ENCODE data around the gene LUC7L2.
"Not testable (repeated sequence)": the region's sequence is repeated elsewhere in the genome, so short reads cannot be mapped to it uniquely, and the experiment has no call there.

The LUC7L2 gene

GRCh38 chr7:139450851-139451250 is 91.2 kb downstream of the LUC7L2 start:
- DNase-seq (ENCODE audit: low spot score) = no peak

GRCh38 chr7:139451638-139452037 is 91.9 kb downstream of the LUC7L2 start:
- DNase-seq (ENCODE audit: low spot score) = no peak

DNA sequence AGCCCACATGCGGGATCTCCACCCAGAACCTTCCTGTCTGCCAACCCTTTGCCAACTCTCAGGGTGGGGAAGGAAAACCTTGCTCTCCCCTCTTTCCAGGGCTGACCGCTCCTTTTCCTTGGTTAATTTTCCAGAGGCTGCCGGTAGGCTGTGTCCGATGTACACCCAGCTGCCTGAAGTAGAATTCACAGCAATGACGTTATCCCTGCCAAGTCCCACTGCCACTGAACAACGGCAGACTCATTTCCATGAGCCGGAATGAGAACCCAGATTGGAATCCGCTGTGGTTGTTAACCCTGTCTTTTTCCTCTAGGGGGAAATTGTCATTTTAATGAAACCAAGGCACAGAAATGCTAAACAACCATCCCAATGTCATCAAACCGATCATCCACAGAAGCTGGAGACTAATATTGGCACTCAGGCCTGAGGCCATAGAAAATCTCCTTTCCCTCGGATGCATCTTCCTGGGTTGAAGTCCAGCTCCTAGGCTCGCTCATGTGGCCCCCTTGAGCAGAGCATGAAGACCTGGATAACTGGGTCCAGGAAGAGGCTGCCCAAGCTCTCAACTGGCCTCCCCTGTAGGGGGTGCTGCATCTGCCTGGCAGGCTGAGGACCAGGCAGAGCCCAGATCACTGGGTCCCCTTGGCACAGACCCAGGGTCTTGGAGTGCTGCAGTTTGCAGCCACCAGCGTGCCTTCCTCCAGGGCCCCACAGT is 93.4 kb downstream of the LUC7L2 start:
- no peak for DNase-seq (ENCODE audit: low spot score)

DNA sequence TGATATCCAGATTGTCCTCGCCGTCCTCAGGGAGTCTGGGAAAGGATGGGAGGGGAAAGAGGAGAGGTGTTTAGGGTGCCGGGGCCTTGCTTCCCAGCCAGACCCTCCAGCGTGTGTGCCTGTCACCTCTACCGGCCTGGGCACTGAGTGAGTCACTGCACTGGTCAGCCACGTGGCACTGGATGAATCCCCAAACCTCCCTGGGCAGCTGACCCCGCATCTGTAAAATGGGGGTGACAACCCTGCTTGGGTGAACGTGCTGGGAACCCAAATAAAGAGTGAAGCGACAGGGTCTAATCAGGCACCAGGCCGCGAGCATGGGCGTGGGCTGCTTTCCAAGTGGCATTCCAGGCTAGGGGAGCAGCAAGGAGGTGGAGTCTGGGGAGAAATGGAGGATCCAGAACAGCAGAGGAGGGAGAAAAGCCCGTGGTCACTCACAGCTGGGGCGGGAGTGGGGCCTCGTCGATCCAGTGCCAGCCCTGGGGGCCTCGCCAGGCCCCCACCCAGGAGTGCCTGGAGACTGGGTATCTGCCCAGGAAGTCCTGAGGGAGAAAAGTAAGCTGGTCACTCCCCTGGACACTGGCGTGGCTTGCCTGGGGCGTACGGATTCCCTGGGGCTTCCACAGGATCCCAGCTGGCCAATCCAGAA is 94.1 kb downstream of the LUC7L2 start:
- DNase-seq (ENCODE audit: low spot score) = no peak

- no peak for DNase-seq (ENCODE audit: low spot score)
Observed at GRCh38 chr7:139455789-139456188, 96.1 kb downstream of the LUC7L2 start.

GRCh38 chr7:139456511-139456910 is 96.8 kb downstream of the LUC7L2 start:
- DNase-seq (ENCODE audit: low spot score) = no peak

GRCh38 chr7:139457153-139457946 is 97.7 kb downstream of the LUC7L2 start:
- DNase-seq (ENCODE audit: low spot score) = no peak

DNA sequence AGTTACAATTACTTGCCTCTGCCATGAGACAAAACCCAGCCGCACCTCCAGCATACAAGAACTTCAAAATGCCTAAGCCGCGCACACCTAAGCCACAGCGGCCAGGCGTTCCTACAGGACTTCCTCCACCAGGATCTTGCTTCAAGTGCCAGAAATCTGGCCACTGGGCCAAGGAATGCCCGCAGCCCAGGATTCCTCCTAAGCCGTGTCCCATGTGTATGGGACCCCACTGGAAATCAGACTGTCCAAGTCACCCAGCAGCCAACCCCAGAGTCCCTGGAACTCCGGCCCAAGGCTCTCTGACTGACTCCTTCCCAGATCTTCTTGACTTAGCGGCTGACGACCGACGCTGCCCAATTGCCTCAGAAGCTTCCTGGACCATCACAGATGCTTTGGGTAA is 103.7 kb downstream of the LUC7L2 start:
- not testable (repeated sequence) for DNase-seq (ENCODE audit: low spot score)

- DNase-seq (ENCODE audit: low spot score) = not testable (repeated sequence)
Observed at GRCh38 chr7:139464511-139464910, 104.8 kb downstream of the LUC7L2 start.

DNA sequence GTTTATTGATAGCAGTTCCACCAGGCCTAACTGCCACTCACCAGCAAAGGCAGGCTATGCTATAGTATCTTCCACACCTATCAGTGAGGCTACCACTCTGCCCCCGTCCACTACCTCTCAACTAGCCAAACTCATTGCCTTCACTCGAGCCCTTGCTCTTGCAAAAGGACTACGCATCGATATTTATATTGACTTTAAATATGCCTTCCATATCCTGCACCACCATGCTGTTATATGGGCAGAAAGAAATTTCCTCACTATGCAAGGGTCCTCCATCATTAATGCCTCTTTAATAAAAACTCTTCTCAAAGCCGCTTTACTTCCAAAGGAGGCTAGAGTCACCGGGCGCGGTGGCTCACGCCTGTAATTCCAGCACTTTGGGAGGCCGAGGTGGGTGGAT is 105.4 kb downstream of the LUC7L2 start:
- not testable (repeated sequence) for DNase-seq (ENCODE audit: low spot score)

DNA sequence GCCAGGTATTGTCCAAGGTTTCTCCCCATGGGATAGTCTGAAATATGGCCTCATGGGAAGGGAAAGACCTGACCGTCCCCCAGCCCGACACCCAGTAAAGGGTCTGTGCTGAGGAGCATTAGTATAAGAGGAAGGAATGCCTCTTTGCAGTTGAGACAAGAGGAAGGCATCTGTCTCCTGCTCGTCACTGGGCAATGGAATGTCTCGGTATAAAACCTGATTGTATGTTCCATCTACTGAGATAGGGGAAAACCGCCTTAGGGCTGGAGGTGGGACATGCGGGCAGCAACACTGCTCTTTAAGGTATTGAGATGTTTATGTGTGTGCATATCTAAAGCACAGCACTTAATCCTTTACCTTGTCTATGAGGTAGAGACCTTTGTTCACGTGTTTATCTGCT is 108.0 kb downstream of the LUC7L2 start:
- not testable (repeated sequence) for DNase-seq (ENCODE audit: low spot score)

- DNase-seq (ENCODE audit: low spot score) = not testable (repeated sequence)
Observed at GRCh38 chr7:139468281-139468680, 108.6 kb downstream of the LUC7L2 start.

DNA sequence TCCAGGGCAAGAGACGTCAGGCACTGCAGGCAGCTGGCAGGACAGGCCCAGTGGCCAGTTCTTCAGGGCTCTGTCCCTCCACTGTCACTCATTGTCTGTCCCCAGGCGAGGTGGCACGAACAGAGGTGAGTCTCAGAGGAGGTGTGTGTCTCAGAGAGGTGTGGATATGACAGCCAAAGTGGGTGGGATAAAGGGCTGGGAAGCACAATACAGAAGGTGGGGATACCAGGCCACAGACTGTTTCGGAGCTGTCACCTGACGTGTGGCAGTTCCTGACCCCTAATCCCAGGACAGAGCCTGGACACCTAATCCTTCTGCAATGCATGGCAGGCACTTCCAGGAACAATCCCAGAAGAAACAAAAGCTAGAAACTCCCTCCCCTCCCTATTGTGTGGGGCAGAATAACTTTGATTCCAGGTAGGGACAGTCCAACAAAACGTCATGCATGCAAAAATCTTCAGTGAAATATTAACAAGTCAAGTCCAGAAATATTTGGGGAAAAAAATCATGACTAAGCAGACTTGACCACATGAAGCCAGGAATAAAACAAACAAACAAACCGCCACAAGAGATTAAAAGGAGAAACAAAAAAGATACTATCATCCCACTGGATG is 112.2 kb downstream of the LUC7L2 start:
- DNase-seq (ENCODE audit: low spot score) = no peak
